Fibroblast of skin of scalp (primary cell): ENCODE data around the gene DNA2. TPM values are rescaled to one million over a fixed set of nuclear protein-coding genes. Genes with fewer than 3 reads are reported as not detected.
"Not testable (repeated sequence)": the region's sequence is repeated elsewhere in the genome, so short reads cannot be mapped to it uniquely, and the experiment has no call there.

Experiments used
- DNase-seq: peaks from one replicate; pipeline ENCODE4 v3.0.0-alpha.2; 2013
- polyA plus RNA-seq, 2 experiments: library from polyadenylated mRNA; unstranded; fragments of 120-200 nt; gene quantifications; one replicate each; pipeline ENCODE4 v1.2.1, GENCODE V29; 2013; ENCODE audit not compliant: insufficient read length in 2 of 2

Gene DNA2
- 3.8 TPM for polyA plus RNA-seq (2013, experiment 1 of 2; ENCODE audit: insufficient read length)
- polyA plus RNA-seq (2013, experiment 2 of 2; ENCODE audit: insufficient read length): 4.6 TPM

- DNase-seq: peak; percentile 63
These were observed at the start of gene DNA2 for GRCh38 chr10:68471586-68472408. Gene DNA2 (minus strand): TSS chr10:68471973. CDS start chr10:68471864, 109 bp downstream.

GRCh38 chr10:68518609-68519008 lies 46.8 kb upstream of the DNA2 start:
- DNase-seq: not testable (repeated sequence)

GRCh38 chr10:68517188-68517587 lies 45.4 kb upstream of the DNA2 start:
- DNase-seq: no peak

- peak; percentile 32 for DNase-seq
These were observed 45.0 kb upstream of the DNA2 start for GRCh38 chr10:68516766-68517165.

- DNase-seq: not testable (repeated sequence)
These were observed 44.4 kb upstream of the DNA2 start for GRCh38 chr10:68516216-68516615.

- DNase-seq: no peak
These were observed 36.3 kb upstream of the DNA2 start for GRCh38 chr10:68508090-68508489.

GRCh38 chr10:68506411-68506810 lies 34.6 kb upstream of the DNA2 start:
- no peak for DNase-seq

GRCh38 chr10:68502846-68503245 lies 31.1 kb upstream of the DNA2 start:
- no peak for DNase-seq

- DNase-seq: no peak
These were observed 29.9 kb upstream of the DNA2 start for GRCh38 chr10:68501691-68502090.

GRCh38 chr10:68499544-68499943 lies 27.8 kb upstream of the DNA2 start:
- no peak for DNase-seq

- DNase-seq: no peak
These were observed 24.3 kb upstream of the DNA2 start for GRCh38 chr10:68496072-68496471.

- no peak for DNase-seq
These were observed 20.3 kb upstream of the DNA2 start for GRCh38 chr10:68492118-68492517.

- no peak for DNase-seq
These were observed 18.1 kb upstream of the DNA2 start for GRCh38 chr10:68489919-68490318.

GRCh38 chr10:68474021-68474420 lies 2.2 kb upstream of the DNA2 start:
- DNase-seq: peak; percentile 4

GRCh38 chr10:68471063-68471585 lies 649 bp downstream of the DNA2 start:
- no peak for DNase-seq

- no peak for DNase-seq
These were observed 1.5 kb downstream of the DNA2 start for GRCh38 chr10:68470300-68470699.

- DNase-seq: no peak
These were observed 1.9 kb downstream of the DNA2 start for GRCh38 chr10:68469838-68470237.

GRCh38 chr10:68464729-68465128 lies 7.0 kb downstream of the DNA2 start:
- DNase-seq: not testable (repeated sequence)

GRCh38 chr10:68463365-68464093 lies 8.2 kb downstream of the DNA2 start:
- DNase-seq: no peak

- DNase-seq: no peak
These were observed 9.2 kb downstream of the DNA2 start for GRCh38 chr10:68462536-68462935.

GRCh38 chr10:68461032-68461431 lies 10.7 kb downstream of the DNA2 start:
- no peak for DNase-seq

GRCh38 chr10:68449698-68450097 lies 22.1 kb downstream of the DNA2 start:
- peak; percentile 76 for DNase-seq

GRCh38 chr10:68446179-68446578 lies 25.6 kb downstream of the DNA2 start:
- DNase-seq: no peak
